AG04450 (cell line): ENCODE results near the gene PML. TPM values are rescaled to one million over a fixed set of nuclear protein-coding genes. Genes with fewer than 3 reads are reported as not detected.
A peak's percentile ranks its signal among the peaks of the same experiment; 100 is the strongest.

Source experiments
- CTCF ChIA-PET: fragments of 300-600, 350-600 bp; formaldehyde crosslinking; extraction: SDS; loops from one replicate; lab custom pipeline; 2022; ENCODE audit warnings: antibody characterized with exemption, inconsistent platforms; lab: Charles Lee
- POLR2A ChIA-PET: fragments of 350-600 bp; formaldehyde crosslinking; extraction: SDS; loops from one replicate; lab custom pipeline; 2021; ENCODE audit warnings: antibody characterized with exemption, inconsistent platforms; lab: Yijun Ruan, JAX
- DNase-seq: peaks from one replicate; pipeline ENCODE4 v3.0.0-alpha.2; 2011; ENCODE audit warnings: low read depth, low spot score
- H3K27ac ChIP-seq: one replicate; pipeline ENCODE4 v1.5.1; 2012; ENCODE audit warnings: low read depth, low read length, control low read depth
- H3K27me3 ChIP-seq: one replicate; pipeline ENCODE4 v1.6.0; 2012; ENCODE audit warnings: low read length; ENCODE audit not compliant: control insufficient read depth, insufficient read depth
- H3K4me3 ChIP-seq: 2 replicates; pipeline ENCODE4 v1.5.1; 2011; ENCODE audit warnings: mild to moderate bottlenecking, low read depth, low read length, control low read depth
- H3K9me3 ChIP-seq: 2 replicates; pipeline ENCODE4 v1.5.1; 2012; ENCODE audit warnings: low read length; ENCODE audit not compliant: control insufficient read depth, insufficient read depth
- CTCF ChIP-seq: IDR thresholded peaks from 2 replicates; pipeline ENCODE4 v1.5.1; 2011; ENCODE audit warnings: low read depth, low read length, control low read depth, inconsistent platforms
- polyA plus RNA-seq: library from polyadenylated mRNA; depleted of rRNA; stranded (reverse); fragments of >200 nt; gene quantifications from 2 replicates; pipeline ENCODE4 v1.2.3, GENCODE V29; 2011

PML gene
- polyA plus RNA-seq, 1 experiment: 7.6 TPM

GRCh38 chr15:73947651-73948050 is 46.9 kb upstream of the PML start:
- Histone ChIP-seq H3K4me3 (no peak overlapping the region), H3K9me3 (no peaks in the 10 kb centered on the region), H3K27ac (no peak overlapping the region), H3K27me3 (no peaks in the 10 kb centered on the region)
- POLR2A ChIA-PET: no interaction called here
- no peak for DNase-seq
- CTCF ChIA-PET: interaction anchor here (1.9 kb wide), 1 partner anchor 12 kb away, joined by 11 read pairs; no protein-coding TSS in a partner anchor
- no peak for TF ChIP-seq CTCF

- ChIA-PET CTCF (interaction anchor here (0.8 to 3.7 kb wide), 5 partner anchors 9 to 74 kb away, joined by 3 to 26 read pairs (median 3); partner anchors contain the start of gene TBC1D21), POLR2A (interaction anchor here (1.7 kb wide), 1 partner anchor 7 kb away, joined by 6 read pairs; no protein-coding TSS in a partner anchor)
- Histone ChIP-seq H3K9me3 (no peaks in the 10 kb centered on the region), H3K4me3 (no peak overlapping the region), H3K27ac (no peak overlapping the region), H3K27me3 (no peaks in the 10 kb centered on the region)
- DNase-seq: no peak
- no peak for TF ChIP-seq CTCF
Observed at GRCh38 chr15:73948396-73948795, 46.1 kb upstream of the PML start.

- Histone ChIP-seq H3K27ac (no peak overlapping the region), H3K4me3 (no peak overlapping the region), H3K27me3 (no peaks in the 10 kb centered on the region), H3K9me3 (no peaks in the 10 kb centered on the region)
- DNase-seq: no peak
- POLR2A ChIA-PET: interaction anchor here (1.7 kb wide), 1 partner anchor 8 kb away, joined by 6 read pairs; no protein-coding TSS in a partner anchor
- TF ChIP-seq CTCF: no peak
- CTCF ChIA-PET: interaction anchor here (0.8 to 3.7 kb wide), 5 partner anchors 8 to 75 kb away, joined by 3 to 26 read pairs (median 3); partner anchors contain the start of gene TBC1D21
Observed at GRCh38 chr15:73948982-73949381, 45.5 kb upstream of the PML start.

- no peaks in the 10 kb centered on the region for H3K27me3 ChIP-seq
- H3K9me3 ChIP-seq: no peaks in the 10 kb centered on the region
- H3K27ac ChIP-seq: no peak overlapping the region
- no peak overlapping the region for H3K4me3 ChIP-seq
- CTCF ChIA-PET: interaction anchor here (0.6 to 3.7 kb wide), 8 partner anchors 10 to 241 kb away, joined by 3 to 26 read pairs (median 4); partner anchors contain the start of gene TBC1D21
- TF ChIP-seq CTCF: no peak
- no peak for DNase-seq
- POLR2A ChIA-PET: interaction anchor here (0.6 to 1.7 kb wide), 3 partner anchors 9 to 27 kb away, joined by 3 to 6 read pairs (median 6); no protein-coding TSS in a partner anchor
Observed at GRCh38 chr15:73949496-73949895, 45.0 kb upstream of the PML start.

- Histone ChIP-seq H3K4me3 (no peak overlapping the region), H3K27me3 (no peaks in the 10 kb centered on the region), H3K9me3 (no peaks in the 10 kb centered on the region), H3K27ac (peak overlapping the region; percentile 22)
- no peak for DNase-seq
- CTCF ChIA-PET: interaction anchor here (0.6 to 3.7 kb wide), 24 partner anchors 9 to 372 kb away, joined by 3 to 38 read pairs (median 5); partner anchors contain the start of genes LOXL1 and TBC1D21
- no peak for TF ChIP-seq CTCF
- POLR2A ChIA-PET: interaction anchor here (0.6 to 1.2 kb wide), 4 partner anchors 18 to 28 kb away, joined by 3 to 8 read pairs (median 4); partner anchors contain the start of gene LOXL1
Observed at GRCh38 chr15:73950479-73950830, 44.1 kb upstream of the PML start.
